HG02852 (cell line): ENCODE measurements around the gene SUGCT.

Experiments used
- ATAC-seq: cut with Tn5 transposase; IDR thresholded peaks from one replicate; pipeline ENCODE4 v1.9.1; 2021; ENCODE audit warnings: mild to moderate bottlenecking, moderate library complexity; ENCODE audit not compliant: unreplicated experiment

The SUGCT gene

DNA sequence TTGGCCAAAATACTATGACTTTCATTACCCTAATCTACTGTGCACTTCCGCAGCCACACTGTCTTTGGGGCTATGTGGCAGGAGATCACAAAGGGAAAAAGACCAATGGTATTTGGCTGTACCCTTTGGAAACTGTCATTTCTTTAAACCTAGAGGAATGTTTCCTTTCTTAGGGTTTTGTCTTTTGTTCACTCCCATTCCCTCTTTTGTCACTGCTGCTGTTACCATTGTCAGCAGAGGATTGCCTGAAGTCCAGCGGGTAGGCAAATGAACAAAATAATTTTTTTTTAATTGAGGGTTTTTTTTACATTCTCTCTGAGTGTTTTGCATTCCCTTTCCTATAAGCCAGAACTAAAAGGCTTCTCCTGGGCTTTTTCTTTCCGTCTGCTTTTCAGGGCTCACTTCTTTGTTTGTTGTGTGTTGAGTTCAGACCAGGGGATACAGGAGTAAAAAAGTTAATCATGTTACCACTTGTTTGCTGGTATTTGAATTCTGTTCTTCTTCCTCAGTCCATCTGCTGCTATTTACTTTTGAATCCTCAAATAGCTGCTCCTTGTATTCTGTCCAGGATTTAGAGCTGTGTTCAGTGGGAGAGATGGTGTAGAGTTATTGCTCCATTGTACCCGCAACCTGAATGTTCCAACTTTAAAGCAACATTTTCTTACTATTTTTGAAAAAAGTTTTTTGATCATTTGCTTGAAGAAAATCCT lies 374.6 kb downstream of the SUGCT start:
- no peak for ATAC-seq

DNA sequence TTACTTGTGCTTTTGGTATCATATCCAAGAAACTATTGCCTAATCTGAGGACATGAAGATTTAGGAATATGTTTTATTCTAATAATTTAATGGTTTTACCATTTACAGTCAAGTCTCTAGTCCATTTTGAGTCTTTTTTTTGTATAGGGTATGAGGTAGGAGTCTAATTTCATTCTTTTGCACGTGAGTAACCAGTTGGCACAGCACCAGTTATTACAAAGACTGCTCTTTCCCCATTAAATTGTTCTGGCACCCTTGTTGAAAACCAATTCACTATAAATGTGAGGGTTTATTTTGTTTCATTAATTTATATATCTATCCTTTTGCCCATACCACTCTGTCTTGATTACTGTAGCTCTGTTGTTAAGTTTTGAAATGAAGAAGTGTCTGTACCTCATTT lies 381.6 kb downstream of the SUGCT start:
- ATAC-seq, result no peak

DNA sequence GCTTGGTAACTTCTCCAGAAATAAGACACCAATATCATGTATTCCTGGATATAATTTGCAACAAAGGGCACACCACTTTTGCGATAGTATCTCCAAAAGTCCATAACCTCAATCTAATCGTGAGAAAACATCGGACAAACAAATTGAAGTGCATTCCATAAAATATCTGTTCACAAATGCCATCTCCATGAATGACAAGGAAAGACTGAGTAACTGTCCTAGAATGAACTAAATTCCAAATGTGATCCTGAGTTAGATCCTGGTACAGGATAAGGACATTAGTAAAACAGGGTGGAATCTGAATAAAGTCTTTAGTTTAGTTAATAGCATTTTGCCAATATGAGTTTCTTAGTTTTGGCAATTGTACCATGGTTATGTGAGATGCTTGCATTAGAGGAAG lies 384.2 kb downstream of the SUGCT start:
- no peak for ATAC-seq

DNA sequence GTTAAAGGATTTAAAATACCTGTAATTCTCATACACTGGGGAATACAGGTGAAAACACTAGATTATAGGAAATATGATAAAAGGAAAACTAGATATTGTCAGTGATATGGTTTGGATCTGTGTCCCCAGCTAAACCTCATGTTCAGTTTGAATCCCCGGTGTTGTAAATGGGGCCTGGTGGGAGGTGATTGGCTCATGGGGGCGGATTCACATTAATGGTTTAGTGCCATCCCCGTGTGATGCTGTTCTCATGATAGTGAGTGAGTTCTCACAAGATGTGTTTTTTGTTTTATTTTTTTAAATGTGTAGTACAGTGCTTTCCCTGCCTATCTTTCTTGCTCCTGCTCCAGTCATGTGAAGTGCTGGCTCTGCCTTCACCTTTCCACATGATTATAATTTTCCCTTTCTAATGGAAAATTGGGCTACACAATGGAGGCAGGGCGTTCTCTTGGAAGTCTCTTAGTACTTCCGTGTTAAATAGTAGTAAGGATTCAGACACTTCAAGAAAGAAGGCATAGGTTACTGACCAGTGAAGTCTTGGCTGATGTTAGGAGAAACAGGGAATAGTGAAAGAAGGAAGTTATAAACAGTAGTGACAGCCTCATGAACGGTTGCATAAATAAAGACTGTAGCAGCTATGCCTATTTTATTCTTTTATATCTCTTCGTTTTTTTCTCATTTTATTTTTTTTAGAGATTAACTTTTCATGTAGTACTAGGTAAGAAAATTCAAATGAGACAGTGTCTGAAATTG lies 386.4 kb downstream of the SUGCT start:
- ATAC-seq, result no peak

DNA sequence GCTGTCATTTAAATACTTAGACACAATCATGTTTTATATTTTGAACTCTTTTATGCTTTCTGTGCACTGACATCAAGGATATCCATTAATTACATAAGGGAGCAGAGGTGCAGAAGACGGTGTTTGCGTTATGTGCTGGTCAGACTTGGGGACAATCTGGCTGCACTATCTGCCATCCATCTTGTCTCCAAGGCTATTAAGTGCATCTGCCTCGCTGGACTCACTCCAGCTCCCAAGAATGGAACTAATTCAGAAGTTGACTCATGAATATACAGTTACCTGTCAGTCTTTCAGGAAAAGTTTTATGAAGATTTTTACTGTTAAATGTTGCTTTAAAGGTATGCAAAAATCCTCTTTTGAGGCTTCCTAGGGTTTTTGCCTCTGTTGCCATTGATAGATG lies 391.0 kb downstream of the SUGCT start:
- no peak for ATAC-seq

DNA sequence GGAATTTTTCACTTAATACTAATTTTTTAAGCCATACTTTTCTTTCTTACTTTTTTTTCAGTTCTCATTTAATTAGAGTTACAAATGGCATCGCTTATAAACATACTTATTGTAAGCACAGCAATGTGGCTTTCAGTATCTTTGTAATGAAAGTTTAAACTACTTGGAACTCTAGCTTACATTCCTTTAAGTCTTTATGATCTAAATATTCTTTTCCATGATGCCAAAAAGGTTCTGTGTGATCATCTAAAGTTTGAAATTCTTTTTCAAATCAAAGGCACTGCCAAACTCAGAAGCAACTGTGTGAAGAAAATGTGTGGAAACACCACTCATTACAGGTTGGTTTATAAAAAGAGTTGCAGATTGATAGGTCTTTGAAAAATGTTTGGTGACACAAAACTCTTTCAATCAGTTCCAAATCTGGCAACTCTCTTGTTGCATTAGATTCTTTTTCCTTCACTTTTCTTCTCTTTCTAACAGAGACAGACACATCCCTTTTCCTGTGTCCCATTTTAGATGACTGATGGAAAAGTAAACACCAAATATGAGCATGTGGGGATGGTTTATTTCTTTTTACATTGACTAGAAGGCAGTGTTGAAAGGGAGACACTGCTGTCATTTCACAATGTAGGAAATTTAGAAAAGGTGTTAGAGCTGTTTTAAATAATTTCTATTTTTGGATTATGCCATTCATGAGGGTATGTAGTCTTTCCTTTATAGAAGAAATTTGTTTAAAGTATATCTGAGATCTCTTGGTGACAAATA lies 392.3 kb downstream of the SUGCT start:
- no peak for ATAC-seq

DNA sequence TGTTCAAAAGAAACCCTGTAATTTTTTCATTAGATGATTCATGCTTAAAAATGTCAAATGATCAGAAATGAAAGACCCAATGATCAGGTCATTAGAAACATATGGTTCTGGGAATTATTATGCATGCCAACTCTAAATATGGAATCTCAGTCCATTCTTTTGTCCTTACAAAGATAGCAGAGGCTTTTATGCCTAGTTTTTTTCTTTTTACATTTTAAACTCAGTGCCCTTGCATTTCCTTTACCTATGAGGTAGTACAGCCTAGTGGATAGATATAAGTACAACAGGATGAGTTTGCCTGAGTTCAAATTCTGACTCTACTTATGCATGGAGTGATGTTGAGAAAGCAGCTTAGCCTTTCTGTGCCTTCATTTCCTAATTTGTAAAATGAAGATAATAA lies 392.9 kb downstream of the SUGCT start:
- ATAC-seq, result no peak

DNA sequence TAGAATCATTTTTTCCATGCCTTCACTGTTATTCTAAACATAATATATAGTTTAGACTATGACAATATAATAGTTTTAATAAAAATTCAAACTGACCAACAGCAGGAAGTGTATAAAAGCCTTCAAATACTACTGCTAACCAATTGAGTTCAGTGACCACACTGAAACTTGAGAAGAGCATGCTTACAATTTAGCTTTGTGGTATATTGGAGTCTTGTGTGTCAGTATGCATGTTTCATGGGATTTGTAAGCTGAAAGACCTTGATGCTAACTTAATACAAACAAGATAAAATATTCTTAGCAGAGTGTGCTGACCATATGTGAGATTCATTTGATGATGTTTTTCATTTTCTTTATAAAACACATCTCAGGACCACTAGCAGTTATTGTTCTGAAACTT lies 395.5 kb downstream of the SUGCT start:
- no peak for ATAC-seq

DNA sequence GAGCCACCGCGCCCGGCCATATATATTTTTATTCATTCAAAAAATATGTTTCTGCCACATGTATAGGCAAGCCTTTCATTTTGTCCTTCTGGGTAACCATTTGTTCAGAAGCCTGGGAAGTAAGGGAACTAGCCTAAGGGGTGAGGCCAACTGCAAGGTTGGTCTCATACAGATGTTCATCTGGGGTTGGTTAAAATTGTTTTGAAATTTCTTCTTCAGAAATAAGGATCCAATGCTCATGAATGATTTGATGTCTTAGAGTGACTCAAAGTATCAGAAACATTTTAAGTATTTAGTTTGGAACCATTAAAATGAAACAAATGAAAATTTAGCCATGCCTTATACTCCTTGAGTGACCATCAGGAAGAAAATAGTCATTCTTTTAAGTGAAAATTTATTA lies 397.2 kb downstream of the SUGCT start:
- no peak for ATAC-seq

DNA sequence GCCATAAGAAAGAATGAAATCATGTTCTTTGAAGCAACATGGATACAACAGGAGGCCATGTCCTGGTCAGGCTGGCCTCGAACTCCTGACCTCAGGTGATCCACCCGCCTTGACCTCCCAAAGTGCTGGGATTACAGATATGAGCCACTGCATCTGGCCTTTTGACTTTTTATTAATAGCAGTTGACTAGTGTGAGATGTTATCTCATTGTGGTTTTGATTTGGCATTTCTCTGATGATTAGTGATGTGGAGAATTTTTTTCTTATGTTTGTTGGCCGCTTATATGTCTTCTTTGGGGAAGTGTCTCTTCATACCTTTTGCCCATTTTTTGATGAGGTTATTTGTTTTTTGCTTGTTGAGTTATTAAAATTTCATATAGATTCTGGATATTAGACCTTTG lies 400.9 kb downstream of the SUGCT start:
- ATAC-seq, result no peak

DNA sequence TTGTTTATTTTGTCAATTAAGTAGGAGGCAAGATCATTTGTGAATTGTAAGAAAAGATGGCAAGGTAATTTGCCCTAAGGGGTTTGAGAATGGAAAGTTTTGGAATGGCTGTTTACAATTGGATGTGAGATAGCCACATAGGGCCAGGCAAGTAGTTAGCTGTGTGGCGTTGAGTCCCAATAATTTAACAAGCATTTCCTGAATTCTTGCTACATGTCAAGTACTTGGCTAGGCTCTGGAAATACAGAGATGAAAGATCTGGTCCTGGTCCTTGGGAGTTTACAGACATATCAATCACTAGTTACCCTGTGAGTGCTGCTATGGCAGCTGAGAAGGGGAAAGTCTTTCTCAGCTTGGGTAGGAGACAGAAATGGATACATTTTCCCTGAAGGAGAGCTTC lies 401.6 kb downstream of the SUGCT start:
- ATAC-seq, result no peak

DNA sequence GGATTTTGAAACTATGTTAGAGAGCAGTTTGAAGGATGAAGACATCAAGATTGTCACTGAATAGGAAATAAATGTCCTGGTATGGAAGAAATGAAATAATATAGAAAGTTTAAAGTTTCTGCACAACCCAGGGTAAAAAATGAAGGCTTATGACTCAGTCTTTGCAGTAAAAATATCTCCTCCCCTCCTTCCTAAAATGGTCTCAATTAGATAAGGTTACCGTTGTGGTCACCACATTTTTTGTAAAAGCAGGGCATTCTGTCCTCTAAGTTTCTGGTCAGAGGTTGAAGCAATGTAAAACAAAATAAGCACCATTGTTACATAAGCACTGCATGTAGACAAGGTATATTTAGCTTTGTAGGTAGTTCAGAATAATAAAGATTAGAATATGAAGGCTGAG lies 403.5 kb downstream of the SUGCT start:
- no peak for ATAC-seq

DNA sequence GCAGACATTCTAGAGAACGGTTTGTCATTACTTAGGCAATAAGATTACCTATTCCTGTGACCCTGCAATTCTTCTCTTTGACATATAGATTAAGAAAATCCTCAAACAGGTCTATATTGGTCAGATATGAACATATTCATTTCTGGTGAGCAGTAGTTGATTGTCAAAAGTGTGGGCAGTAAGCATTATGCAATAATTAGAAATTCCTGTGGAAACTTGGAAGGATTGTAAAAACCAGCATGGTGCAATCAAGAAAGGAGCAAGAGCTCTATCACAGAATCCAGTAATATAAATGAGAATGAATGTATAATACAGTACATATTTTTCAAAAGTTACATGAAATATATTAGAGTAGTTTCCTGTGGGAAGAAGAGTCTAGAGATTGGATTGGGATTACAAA lies 406.5 kb downstream of the SUGCT start:
- ATAC-seq, result no peak

DNA sequence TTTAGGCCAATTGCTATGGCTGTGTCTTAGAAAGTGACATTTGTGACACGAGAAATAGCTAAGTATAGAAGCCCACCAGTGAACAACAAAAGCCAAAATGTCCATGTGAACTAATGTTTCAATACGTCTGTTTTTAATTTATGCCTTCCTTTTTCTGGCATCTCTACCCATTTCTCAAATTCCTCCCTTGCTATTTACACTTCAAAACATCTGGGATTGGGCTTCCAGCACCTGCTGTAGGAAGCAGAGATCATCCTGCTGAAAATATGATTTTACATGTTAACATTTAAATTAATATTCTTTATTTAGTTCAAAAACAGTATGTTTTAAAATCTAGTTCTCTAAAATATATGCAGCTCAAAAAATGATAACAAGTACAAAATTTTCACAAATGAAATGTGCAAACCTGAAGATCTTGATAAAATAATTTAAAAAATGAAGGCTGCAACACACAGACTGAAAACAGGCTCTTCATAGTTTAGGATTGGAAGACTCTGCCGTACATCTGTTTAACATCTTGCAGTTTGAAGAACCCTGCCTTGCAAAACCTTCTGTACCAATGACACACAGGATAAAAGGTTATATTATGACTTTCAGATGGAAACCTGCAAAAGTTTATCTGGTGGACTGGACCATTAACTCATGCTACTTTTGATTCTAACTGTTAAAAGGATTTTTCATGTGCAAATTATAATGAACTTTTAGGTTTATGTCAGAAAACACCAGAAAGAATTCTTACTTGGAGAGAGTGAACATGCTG lies 408.4 kb downstream of the SUGCT start:
- no peak for ATAC-seq

DNA sequence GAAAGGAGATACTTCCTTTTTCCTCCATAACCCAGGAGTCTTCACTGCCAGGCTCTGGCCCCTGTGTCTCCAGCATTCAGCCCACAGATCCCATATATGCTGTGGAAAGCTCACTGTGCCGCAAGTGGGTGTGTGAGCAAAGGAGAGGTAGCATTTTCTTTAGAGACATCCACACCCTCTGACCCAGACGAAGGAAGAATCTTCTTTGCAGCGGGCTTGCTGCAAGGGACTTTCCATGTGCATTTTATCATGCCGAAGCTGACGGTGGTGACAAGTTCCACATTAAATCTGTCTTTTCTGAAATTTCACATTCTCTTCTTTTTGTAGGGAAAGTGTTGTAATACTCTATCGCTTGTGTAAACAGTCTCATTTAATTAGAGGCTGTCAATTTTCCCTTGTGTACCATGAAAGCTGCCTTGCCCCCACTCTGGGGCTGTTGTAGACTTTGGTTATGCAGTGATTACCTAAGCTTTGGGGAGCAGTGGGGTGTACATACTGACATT lies 409.5 kb downstream of the SUGCT start:
- no peak for ATAC-seq

DNA sequence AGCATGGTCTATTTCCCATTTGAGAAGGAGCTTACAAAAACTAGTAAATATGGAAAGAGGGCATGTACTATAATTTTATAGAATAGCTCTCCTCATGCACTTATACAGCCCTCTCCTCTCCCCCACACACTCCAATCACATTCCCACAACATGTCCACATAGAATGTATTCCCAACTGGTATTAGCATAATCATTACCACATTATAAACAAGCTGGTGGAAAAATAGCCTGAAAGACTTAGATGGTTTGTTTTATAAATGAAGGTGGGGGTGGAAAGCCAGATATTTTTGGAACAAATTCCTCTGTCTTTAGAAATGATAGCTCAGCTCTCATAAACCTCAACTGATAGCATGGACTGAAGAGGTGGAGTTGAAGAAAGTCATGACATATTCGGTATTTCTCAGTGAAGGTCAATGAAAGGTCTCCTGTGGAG lies 410.1 kb downstream of the SUGCT start:
- no peak for ATAC-seq

DNA sequence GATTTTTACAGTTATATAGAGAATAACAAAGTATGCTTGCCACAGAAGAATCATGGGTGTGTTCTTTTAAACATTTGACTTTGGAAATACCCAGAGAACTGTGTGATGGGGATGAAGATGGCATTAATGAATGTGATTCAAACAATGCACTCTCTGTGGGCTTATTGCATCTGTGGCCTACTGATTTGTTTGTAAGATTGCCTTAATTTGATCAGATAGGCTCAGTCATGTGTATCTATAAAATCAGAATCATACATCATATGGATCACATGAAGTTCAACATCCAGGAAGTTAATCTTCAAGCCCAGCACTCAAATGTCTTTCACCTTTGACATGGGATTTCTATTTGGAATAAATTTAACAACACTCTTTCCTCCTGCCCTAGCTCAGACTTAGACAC lies 410.9 kb downstream of the SUGCT start:
- no peak for ATAC-seq

DNA sequence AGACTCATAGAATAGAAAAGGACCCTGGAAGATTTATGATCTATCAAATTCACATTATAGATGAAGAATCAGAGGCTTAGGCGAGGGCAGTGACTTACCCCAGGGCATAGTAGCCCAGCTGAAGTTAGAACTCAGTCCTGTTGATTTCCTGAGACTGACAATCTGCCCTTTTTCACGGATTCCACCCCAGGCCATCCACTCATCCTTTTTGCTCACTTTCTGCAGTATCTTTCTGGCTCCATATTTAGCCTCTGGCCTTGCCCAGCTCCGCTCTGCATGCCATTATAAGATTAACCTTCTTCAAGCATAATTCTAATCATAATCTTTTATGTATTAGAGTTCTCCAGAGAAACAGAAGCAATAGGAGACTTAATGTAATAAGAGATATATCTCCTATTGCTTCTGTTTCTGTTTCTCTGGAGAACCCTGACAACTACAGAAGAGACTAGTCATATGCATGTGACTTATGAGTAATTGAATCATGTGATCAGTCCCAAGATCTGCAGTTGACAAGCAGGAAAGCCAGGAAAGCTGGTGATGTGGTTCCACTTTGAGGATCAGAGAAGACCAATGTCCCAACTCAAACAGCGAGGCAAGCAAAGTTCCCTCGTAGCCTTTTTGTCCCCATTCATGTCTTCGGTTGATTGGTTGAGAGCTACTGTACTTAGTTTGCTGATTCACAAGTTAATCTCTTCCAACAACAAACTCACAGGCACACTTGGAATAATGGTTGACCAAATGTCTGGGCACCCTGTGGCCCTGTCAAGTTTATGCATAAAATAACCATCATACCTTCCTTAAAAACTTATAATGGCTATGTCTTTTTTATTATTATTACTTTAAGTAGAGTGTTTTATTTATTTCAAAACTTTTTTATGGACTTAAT lies 412.1 kb downstream of the SUGCT start:
- ATAC-seq, result no peak

DNA sequence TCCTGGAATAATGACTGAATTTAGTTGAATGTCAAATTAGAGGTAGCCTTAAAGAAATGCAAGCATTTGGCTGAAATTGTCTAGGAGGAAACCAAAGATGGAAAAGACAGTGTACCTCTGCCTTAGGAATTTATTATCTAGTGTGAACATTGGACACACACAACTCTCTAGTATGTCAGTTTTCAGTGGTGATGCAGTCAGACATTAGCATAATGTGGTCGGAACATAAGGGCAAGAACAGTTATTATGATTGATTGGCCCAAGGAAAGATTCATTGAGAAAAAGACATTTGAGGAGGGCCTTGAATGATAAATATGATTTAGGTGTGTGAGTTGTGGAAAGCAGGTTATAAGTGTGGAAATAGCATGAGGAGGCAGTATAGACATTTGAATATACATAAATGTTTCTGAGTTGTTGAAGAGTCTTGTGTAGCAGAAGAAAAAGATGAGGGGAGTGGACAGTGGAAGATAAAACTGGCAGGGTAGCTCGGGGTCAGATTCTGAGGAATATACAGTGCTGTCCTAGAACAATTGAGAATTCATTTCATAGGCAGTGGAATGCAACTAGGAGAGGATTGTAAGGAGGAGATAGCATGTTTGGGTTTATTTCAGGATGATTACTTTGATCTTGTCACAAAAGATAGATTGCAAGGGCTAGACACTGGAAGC lies 414.7 kb downstream of the SUGCT start:
- no peak for ATAC-seq
